ENCODE measurements around the gene PLCD3.

Gene PLCD3

DNA sequence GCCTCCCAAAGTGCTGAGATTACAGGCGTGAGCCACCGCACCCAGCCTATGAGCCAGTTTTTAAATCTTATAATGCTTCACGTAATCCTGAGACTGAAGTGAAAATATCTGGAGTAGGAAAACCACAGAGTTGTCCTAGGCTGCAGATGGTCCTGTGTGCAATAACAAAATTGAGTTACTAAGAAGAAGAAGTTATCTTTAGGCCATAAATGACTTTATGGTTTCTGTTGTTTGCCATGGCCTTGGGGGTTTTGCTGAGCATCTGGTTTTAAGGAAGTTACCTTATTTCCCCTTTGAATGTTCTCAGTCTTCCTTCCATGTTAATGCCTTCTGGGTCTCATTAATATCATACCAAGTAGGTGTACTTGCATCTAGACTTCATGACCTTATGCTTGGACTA lies 54.7 kb downstream of the PLCD3 start:
- Mint-ChIP-seq H3K9me3 (no peaks in the 10 kb centered on the region), H3K4me3 (no peak overlapping the region), H3K4me1 (peaks cover 5% of the 10 kb centered on the region), H3K27ac (peak overlapping the region; percentile 5), H3K36me3 (ENCODE audit: low read depth) (peaks cover 73% of the 10 kb centered on the region), H3K27me3 (ENCODE audit: low read depth, poor library complexity) (no peaks in the 10 kb centered on the region)
- no peak for DNase-seq
- TF ChIP-seq, protein P1, sequence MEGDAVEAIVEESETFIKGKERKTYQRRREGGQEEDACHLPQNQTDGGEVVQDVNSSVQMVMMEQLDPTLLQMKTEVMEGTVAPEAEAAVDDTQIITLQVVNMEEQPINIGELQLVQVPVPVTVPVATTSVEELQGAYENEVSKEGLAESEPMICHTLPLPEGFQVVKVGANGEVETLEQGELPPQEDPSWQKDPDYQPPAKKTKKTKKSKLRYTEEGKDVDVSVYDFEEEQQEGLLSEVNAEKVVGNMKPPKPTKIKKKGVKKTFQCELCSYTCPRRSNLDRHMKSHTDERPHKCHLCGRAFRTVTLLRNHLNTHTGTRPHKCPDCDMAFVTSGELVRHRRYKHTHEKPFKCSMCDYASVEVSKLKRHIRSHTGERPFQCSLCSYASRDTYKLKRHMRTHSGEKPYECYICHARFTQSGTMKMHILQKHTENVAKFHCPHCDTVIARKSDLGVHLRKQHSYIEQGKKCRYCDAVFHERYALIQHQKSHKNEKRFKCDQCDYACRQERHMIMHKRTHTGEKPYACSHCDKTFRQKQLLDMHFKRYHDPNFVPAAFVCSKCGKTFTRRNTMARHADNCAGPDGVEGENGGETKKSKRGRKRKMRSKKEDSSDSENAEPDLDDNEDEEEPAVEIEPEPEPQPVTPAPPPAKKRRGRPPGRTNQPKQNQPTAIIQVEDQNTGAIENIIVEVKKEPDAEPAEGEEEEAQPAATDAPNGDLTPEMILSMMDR (IDR thresholded peaks at IDR 0.05): no peak

DNA sequence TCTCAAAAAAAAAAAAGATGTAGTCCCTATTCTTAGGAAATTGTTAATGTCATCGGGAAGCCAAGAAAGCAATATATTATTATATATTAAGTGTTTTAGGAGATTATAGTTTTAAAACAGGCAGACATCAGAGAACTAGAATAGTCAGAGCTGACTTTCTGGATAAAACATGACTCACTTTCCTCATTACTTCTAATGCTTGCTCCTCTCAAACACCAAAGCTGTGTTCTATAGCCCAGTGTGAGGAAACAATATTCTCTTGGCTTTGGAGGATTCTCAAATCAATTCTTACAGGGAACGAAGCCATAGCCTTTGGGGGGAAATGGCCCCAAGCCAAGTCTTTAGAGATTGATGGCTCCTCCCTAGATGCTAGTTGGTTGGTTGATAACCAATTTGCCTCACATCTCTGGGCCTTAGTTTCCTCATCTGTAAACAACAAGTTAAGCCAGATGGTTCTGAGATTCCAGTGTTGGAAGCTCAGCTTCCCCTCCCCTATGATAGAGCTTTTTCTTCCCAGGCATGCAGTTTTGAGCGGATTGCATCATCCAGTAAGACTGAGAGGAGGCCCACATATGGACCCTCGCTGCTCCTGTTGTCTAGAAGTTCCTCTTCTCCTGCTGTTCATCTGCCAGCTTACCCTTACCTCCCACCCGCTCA lies 58.8 kb downstream of the PLCD3 start:
- Mint-ChIP-seq H3K4me3 (no peak overlapping the region), H3K36me3 (ENCODE audit: low read depth) (peaks cover 65% of the 10 kb centered on the region), H3K27ac (peak overlapping the region; percentile 31), H3K4me1 (no peaks in the 10 kb centered on the region), H3K27me3 (ENCODE audit: low read depth, poor library complexity) (peaks cover 3% of the 10 kb centered on the region), H3K9me3 (no peaks in the 10 kb centered on the region)
- TF ChIP-seq, protein P1 (IDR thresholded peaks at IDR 0.05): no peak
- no peak for DNase-seq

DNA sequence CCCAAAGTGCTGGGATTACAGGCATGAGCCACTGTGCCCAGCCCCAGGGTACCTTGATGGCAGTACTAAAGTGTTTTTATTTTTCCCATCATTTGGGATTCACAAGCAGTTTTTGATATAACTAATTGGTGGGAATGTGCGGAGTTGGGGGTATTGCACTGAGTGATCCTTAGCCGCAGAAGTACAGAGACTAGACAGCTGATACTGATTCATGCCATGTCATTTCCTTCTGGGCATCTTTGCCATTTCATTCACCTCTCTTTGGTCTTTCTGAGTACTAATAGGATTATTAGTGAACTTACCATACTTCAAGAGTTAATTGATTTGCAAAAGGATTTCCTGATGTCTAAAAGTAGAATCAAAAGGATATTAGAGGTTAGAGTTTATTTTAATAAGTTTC lies 61.5 kb downstream of the PLCD3 start:
- H3K27me3 Mint-ChIP-seq (ENCODE audit: low read depth, poor library complexity): peaks cover 3% of the 10 kb centered on the region
- no peaks in the 10 kb centered on the region for H3K4me1 Mint-ChIP-seq
- H3K36me3 Mint-ChIP-seq (ENCODE audit: low read depth): peaks cover 59% of the 10 kb centered on the region
- no peaks in the 10 kb centered on the region for H3K9me3 Mint-ChIP-seq
- H3K4me3 Mint-ChIP-seq: no peak overlapping the region
- TF ChIP-seq, protein P1 (IDR thresholded peaks at IDR 0.05): no peak
- H3K27ac Mint-ChIP-seq: no peak overlapping the region
- no peak for DNase-seq

DNA sequence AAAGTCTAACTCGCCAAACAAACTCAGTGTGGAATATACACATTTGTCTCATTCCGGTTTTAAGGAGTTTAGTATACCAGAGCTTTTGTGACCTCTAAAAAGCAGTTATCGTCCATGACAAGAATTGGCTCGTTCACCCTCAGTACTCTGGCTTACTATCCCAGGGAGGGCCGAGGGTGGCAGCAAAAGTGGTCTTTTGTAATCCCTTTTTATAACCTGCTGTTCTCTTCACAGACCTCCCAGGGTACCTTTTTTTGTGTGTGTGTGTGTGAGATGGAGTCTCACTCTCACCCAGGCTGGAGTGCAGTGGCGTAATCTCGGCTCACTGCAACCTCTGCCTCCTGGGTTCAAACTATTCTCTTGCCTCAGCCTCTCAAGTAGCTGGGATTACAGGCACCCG lies 62.3 kb downstream of the PLCD3 start:
- TF ChIP-seq, protein P1 (IDR thresholded peaks at IDR 0.05): no peak
- H3K4me3 Mint-ChIP-seq: no peak overlapping the region
- H3K36me3 Mint-ChIP-seq (ENCODE audit: low read depth): peaks cover 62% of the 10 kb centered on the region
- no peak overlapping the region for H3K27ac Mint-ChIP-seq
- no peaks in the 10 kb centered on the region for H3K9me3 Mint-ChIP-seq
- H3K4me1 Mint-ChIP-seq: no peaks in the 10 kb centered on the region
- H3K27me3 Mint-ChIP-seq (ENCODE audit: low read depth, poor library complexity): peaks cover 3% of the 10 kb centered on the region
- DNase-seq: no peak

DNA sequence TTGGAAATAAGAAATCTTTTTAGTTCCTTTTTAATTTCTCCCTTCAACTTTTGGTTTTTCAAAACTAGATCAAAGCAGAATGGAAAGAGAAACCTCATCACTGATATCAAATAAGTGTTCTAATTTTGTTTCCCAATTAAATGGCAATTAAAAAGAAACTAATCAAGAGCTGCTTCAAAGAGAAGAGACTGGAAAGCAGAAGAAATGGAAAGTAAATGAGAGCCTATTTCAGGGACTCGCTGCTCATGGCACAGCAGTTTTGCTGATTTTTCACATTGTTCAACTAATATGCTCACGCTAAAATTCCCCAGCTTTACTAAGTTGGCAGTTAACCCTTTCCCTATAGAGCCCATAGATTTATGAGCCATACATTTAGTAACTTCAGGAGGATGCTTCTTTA lies 64.7 kb downstream of the PLCD3 start:
- no peaks in the 10 kb centered on the region for H3K9me3 Mint-ChIP-seq

More for the DNA sequence above, 64.7 kb downstream of the PLCD3 start:
- Mint-ChIP-seq H3K4me3 (no peak overlapping the region), H3K27ac (peak overlapping the region; percentile 71), H3K36me3 (ENCODE audit: low read depth) (peaks cover 48% of the 10 kb centered on the region), H3K27me3 (ENCODE audit: low read depth, poor library complexity) (peaks cover 3% of the 10 kb centered on the region), H3K4me1 (peaks cover 7% of the 10 kb centered on the region)
- no peak for DNase-seq
- TF ChIP-seq, protein P1 (IDR thresholded peaks at IDR 0.05): no peak

Data from nephron progenitor cell (in vitro differentiated cells).